Measurements from ENCODE around the gene COL28A1. TPM values are rescaled to one million over a fixed set of nuclear protein-coding genes. Genes with fewer than 3 reads are reported as not detected.

Gene COL28A1
- total RNA-seq, 4 donors from 2014 or later, result 15.1 to 23.7 (median 18.3) TPM

DNA sequence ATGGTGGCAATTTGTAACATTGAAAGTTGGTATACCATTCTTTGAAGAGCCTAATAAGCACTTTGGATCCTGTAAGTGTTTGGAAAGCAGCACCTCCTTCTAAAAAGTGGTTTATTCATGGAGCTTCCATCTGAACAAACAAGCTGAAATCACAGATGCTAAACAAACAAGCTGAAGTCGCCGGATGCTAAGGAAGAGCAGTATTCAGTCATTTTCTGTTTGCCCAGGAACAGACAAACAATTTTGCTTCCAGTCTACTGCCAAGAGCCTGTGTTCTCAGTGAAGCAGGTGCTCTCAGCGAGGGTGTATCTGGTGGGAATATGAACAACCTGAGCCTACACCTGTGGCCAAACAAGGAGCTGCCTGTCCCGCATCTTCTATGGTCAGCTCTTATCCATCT lies 6.3 kb downstream of the COL28A1 start:
- TF ChIP-seq POLR2AphosphoS5 (IDR thresholded peaks at IDR 0.05) (no peak), POLR2A (IDR thresholded peaks at IDR 0.05; ENCODE audit: low read depth) (no peak), EP300 (IDR thresholded peaks at IDR 0.05) (no peak)
- TF ChIP-seq, protein P1, sequence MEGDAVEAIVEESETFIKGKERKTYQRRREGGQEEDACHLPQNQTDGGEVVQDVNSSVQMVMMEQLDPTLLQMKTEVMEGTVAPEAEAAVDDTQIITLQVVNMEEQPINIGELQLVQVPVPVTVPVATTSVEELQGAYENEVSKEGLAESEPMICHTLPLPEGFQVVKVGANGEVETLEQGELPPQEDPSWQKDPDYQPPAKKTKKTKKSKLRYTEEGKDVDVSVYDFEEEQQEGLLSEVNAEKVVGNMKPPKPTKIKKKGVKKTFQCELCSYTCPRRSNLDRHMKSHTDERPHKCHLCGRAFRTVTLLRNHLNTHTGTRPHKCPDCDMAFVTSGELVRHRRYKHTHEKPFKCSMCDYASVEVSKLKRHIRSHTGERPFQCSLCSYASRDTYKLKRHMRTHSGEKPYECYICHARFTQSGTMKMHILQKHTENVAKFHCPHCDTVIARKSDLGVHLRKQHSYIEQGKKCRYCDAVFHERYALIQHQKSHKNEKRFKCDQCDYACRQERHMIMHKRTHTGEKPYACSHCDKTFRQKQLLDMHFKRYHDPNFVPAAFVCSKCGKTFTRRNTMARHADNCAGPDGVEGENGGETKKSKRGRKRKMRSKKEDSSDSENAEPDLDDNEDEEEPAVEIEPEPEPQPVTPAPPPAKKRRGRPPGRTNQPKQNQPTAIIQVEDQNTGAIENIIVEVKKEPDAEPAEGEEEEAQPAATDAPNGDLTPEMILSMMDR (IDR thresholded peaks at IDR 0.05), result no peak
- no peak for DNase-seq (ENCODE audit: extremely low spot score)
- H3K27me3 ChIP-seq, result no peaks in the 10 kb centered on the region
- 88% methylated on average over 4 of the region's 4 CpGs for WGBS
- no peak overlapping the region for H3K27ac ChIP-seq (replicated peaks in 1 of 4)
- H3K9me3 ChIP-seq, result no peaks in the 10 kb centered on the region
- no peaks in the 10 kb centered on the region for H3K4me1 ChIP-seq
- intact Hi-C loops (cut with DNase I), result no loop called here
- no peak overlapping the region for H3K4me3 ChIP-seq
- no peaks in the 10 kb centered on the region for H3K36me3 ChIP-seq

DNA sequence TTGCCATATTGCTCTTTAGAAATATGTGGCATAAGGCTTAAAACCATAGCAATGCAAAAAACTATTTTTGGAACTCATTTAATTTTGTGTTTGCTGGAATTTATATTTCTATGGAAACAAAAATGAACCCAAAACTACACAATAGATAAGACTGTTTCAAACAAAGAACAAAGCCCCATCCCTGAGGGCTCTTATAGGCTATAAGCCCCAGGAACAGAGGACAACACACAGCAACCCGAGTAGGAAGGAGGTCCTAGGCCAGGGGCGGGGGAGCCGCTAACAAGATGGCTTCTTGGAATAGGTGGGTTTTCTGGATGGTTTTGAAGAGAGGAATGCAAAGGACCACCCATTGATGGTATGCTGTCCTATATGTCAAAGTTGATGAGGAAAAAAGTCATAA lies 8.6 kb downstream of the COL28A1 start:
- H3K9me3 ChIP-seq, result no peaks in the 10 kb centered on the region
- no peaks in the 10 kb centered on the region for H3K4me1 ChIP-seq
- H3K27me3 ChIP-seq, result no peaks in the 10 kb centered on the region
- H3K4me3 ChIP-seq, result no peak overlapping the region
- no peaks in the 10 kb centered on the region for H3K36me3 ChIP-seq
- no peak for DNase-seq (ENCODE audit: extremely low spot score)
- TF ChIP-seq, protein P1 (IDR thresholded peaks at IDR 0.05), result no peak
- TF ChIP-seq POLR2AphosphoS5 (IDR thresholded peaks at IDR 0.05) (no peak), POLR2A (IDR thresholded peaks at IDR 0.05; ENCODE audit: low read depth) (no peak), EP300 (IDR thresholded peaks at IDR 0.05) (no peak)
- intact Hi-C loops (cut with DNase I), result no loop called here
- no peak overlapping the region for H3K27ac ChIP-seq (replicated peaks in 1 of 4)
- WGBS, result 75% methylated on average over 3 of the region's 3 CpGs

DNA sequence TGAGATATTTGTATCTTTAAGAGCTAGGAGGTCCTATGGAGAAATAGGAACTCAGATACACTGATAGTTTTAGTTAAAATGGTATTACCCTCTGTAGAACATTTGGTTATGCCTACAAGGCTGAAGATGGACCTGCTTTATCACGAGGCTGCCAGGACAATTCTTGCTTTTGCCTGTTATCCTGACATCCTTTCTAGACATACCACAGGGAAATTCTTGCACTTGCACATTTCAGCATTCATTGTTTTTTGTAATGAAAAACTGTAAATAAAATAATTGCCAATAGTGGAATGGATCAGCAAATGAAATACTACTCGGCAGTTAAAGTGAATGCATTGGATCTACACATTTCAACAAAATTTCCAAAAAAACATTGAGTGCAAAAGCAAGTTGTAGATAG lies 9.7 kb downstream of the COL28A1 start:
- WGBS, result 93% methylated on average over 2 of the region's 2 CpGs
- no peak for DNase-seq (ENCODE audit: extremely low spot score)
- H3K4me3 ChIP-seq, result no peak overlapping the region
- H3K4me1 ChIP-seq, result no peaks in the 10 kb centered on the region
- H3K36me3 ChIP-seq, result no peaks in the 10 kb centered on the region
- TF ChIP-seq POLR2A (IDR thresholded peaks at IDR 0.05; ENCODE audit: low read depth) (no peak), EP300 (IDR thresholded peaks at IDR 0.05) (no peak), POLR2AphosphoS5 (IDR thresholded peaks at IDR 0.05) (no peak)
- TF ChIP-seq, protein P1 (IDR thresholded peaks at IDR 0.05), result no peak
- intact Hi-C loops (cut with DNase I), result no loop called here
- no peak overlapping the region for H3K27ac ChIP-seq (replicated peaks in 1 of 4)
- no peaks in the 10 kb centered on the region for H3K27me3 ChIP-seq
- H3K9me3 ChIP-seq, result no peaks in the 10 kb centered on the region

DNA sequence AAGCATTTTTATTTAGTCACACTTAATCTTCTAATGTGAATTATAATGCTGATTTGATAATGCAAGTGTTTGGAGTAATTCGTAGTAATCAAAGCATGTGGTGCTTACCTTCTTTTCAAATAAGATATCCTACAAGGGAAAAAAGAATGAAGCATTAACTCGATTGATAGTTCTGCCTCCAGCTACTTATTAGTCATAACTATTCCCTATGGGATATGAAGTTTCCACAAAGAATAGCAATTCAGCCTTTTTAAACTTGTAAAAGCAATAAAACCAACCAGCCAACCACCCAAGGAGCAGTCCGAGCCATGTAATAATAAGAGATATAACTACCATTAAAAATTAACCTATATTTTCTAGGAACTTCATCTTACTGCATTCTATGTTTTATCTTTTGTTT lies 11.6 kb downstream of the COL28A1 start:
- Histone ChIP-seq H3K9me3 (no peaks in the 10 kb centered on the region), H3K36me3 (no peaks in the 10 kb centered on the region), H3K27me3 (no peaks in the 10 kb centered on the region), H3K4me3 (no peak overlapping the region), H3K4me1 (no peaks in the 10 kb centered on the region), H3K27ac (replicated peaks in 1 of 4) (no peak overlapping the region)
- 77% methylated on average over 3 of the region's 3 CpGs for WGBS
- no peak for TF ChIP-seq EP300 (IDR thresholded peaks at IDR 0.05)
- TF ChIP-seq, protein P1 (IDR thresholded peaks at IDR 0.05), result no peak
- no peak for DNase-seq (ENCODE audit: extremely low spot score)
- intact Hi-C loops (cut with DNase I), result no loop called here

DNA sequence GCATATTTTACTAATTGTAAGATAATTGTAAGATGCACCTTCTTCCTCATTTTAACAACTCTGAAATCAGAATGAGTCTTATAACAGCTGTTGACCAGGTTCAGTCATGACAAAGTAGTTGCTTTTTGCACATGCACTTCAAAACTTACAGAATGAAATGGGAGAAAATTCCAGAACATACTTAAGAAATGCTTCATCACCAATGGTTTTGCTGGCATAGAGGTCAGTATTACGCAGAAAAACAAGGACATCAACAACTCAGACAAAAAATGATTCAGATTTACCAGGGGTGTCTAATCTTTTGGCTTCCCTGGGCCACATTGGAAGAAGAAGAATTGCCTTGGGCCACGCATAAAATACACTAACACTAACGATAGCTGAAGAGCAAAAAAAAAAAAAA lies 13.3 kb downstream of the COL28A1 start:
- H3K9me3 ChIP-seq, result no peaks in the 10 kb centered on the region
- H3K27me3 ChIP-seq, result no peaks in the 10 kb centered on the region
- no peaks in the 10 kb centered on the region for H3K4me1 ChIP-seq
- H3K36me3 ChIP-seq, result no peaks in the 10 kb centered on the region
- no peak overlapping the region for H3K27ac ChIP-seq (replicated peaks in 1 of 4)
- TF ChIP-seq, protein P1 (IDR thresholded peaks at IDR 0.05), result no peak
- TF ChIP-seq POLR2A (IDR thresholded peaks at IDR 0.05; ENCODE audit: low read depth), result no peak
- no peak for TF ChIP-seq EP300 (IDR thresholded peaks at IDR 0.05)
- TF ChIP-seq POLR2AphosphoS5 (IDR thresholded peaks at IDR 0.05), result no peak
- DNase-seq (ENCODE audit: extremely low spot score), result no peak
- H3K4me3 ChIP-seq, result no peak overlapping the region
- 87% methylated on average over 3 of the region's 3 CpGs for WGBS
- intact Hi-C loops (cut with DNase I), result no loop called here
